NOMO-1 treated with DMSO at 0.1 percent for 48 hours (cell line): ENCODE data around the gene ART1.

Source experiments
- DNase-seq: peaks from one replicate; lab custom pipeline; 2025; ENCODE audit not compliant: unreplicated experiment; lab: John Stamatoyannopoulos, UW

The ART1 gene

DNA sequence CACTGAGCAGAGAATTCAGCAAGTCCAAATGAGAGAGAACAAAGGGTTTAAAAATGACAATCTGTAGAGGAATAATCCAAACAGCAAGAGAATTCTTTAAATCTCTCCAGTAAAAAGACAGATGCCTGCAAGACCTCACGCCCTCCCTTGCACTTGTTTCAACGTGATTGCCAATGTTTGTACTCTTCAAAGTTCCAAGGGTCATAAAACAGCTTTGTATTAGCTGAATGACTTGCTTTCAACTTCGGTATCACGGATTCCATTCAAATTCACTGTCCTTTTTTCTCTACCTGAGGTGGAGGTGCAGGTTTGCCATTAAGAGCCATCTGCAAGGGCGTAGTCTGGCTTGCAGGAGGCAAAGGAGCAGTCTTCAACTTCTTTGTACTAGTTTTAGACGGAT, 67.3 kb downstream of the ART1 start:
- DNase-seq, result no peak
